ENCODE data around the gene CACNA1A.
"Not testable (repeated sequence)": the region's sequence is repeated elsewhere in the genome, so short reads cannot be mapped to it uniquely, and the experiment has no call there.

Gene CACNA1A

GRCh38 chr19:13506471-13506820, at the start of gene CACNA1A:
CACNA1A (minus strand) TSS chr19:13506479; CDS start chr19:13506224, 255 bp downstream.
- DNase-seq, result no peak

GRCh38 chr19:13554506-13555240, 48.4 kb upstream of the CACNA1A start:
- no peak for DNase-seq

GRCh38 chr19:13553880-13554400, 47.7 kb upstream of the CACNA1A start:
- DNase-seq, result no peak

- DNase-seq, result no peak
Observed at GRCh38 chr19:13548131-13548530, 41.9 kb upstream of the CACNA1A start.

GRCh38 chr19:13547102-13547501, 40.8 kb upstream of the CACNA1A start:
- DNase-seq, result no peak

- DNase-seq, result no peak
Observed at GRCh38 chr19:13544423-13544822, 38.1 kb upstream of the CACNA1A start.

- DNase-seq, result no peak
Observed at GRCh38 chr19:13541554-13541953, 35.3 kb upstream of the CACNA1A start.

GRCh38 chr19:13539332-13539731, 33.1 kb upstream of the CACNA1A start:
- no peak for DNase-seq

- DNase-seq, result no peak
Observed at GRCh38 chr19:13538601-13539253, 32.4 kb upstream of the CACNA1A start.

GRCh38 chr19:13537454-13537853, 31.2 kb upstream of the CACNA1A start:
- DNase-seq, result peak; percentile 99

GRCh38 chr19:13530720-13531119, 24.4 kb upstream of the CACNA1A start:
- peak; percentile 61 for DNase-seq

GRCh38 chr19:13529721-13530120, 23.4 kb upstream of the CACNA1A start:
- not testable (repeated sequence) for DNase-seq

GRCh38 chr19:13526552-13526951, 20.3 kb upstream of the CACNA1A start:
- DNase-seq, result no peak

- no peak for DNase-seq
Observed at GRCh38 chr19:13521066-13521465, 14.8 kb upstream of the CACNA1A start.

- no peak for DNase-seq
Observed at GRCh38 chr19:13511947-13512346, 5.7 kb upstream of the CACNA1A start.

- DNase-seq, result no peak
Observed at GRCh38 chr19:13507053-13507611, 853 bp upstream of the CACNA1A start.

- DNase-seq, result no peak
Observed at GRCh38 chr19:13505761-13506470, 363 bp downstream of the CACNA1A start.

GRCh38 chr19:13505164-13505695, 1.0 kb downstream of the CACNA1A start:
- DNase-seq, result no peak

GRCh38 chr19:13503570-13504235, 2.6 kb downstream of the CACNA1A start:
- no peak for DNase-seq

GRCh38 chr19:13502231-13502630, 4.0 kb downstream of the CACNA1A start:
- DNase-seq, result no peak

GRCh38 chr19:13499692-13500091, 6.6 kb downstream of the CACNA1A start:
- no peak for DNase-seq

- DNase-seq, result no peak
Observed at GRCh38 chr19:13493516-13494310, 12.6 kb downstream of the CACNA1A start.
